GM13976 (cell line): Measurements from ENCODE around the gene CD164L2.
"Not testable (repeated sequence)": the region's sequence is repeated elsewhere in the genome, so short reads cannot be mapped to it uniquely, and the experiment has no call there.

ENCODE experiments used
- DNase-seq: peaks from one replicate; pipeline ENCODE4 v3.0.0; 2012; ENCODE audit warnings: low spot score
- CTCF ChIP-seq: IDR thresholded peaks from 2 replicates; pipeline ENCODE4 v1.5.1; 2012; ENCODE audit warnings: borderline replicate concordance, mild to moderate bottlenecking; ENCODE audit not compliant: insufficient read depth; ENCODE audit errors: extremely low read depth, missing control alignments, control extremely low read depth
- in situ Hi-C: fragments of 300-500 bp; cut with MboI; formaldehyde crosslinking; loops from one replicate; pipeline ENCODE4 v1.12.0; 2022; ENCODE audit warnings: low sequenced_read_pairs, mixed read lengths, inconsistent platforms; ENCODE audit not compliant: unreplicated experiment

Gene CD164L2

GRCh38 chr1:27413004-27413403, 29.9 kb upstream of the CD164L2 start:
- no peak for DNase-seq
- in situ Hi-C loops: no loop called here
- no peak for TF ChIP-seq CTCF

- DNase-seq: no peak
- TF ChIP-seq CTCF: no peak
- in situ Hi-C loops: no loop called here
These were observed 29.4 kb upstream of the CD164L2 start for GRCh38 chr1:27412502-27412901.

GRCh38 chr1:27410709-27411108, 27.6 kb upstream of the CD164L2 start:
- no peak for TF ChIP-seq CTCF
- in situ Hi-C loops: no loop called here
- no peak for DNase-seq

GRCh38 chr1:27409669-27410068, 26.5 kb upstream of the CD164L2 start:
- DNase-seq: no peak
- no peak for TF ChIP-seq CTCF
- in situ Hi-C loops: no loop called here

GRCh38 chr1:27408151-27408550, 25.0 kb upstream of the CD164L2 start:
- TF ChIP-seq CTCF: no peak
- in situ Hi-C loops: no loop called here
- DNase-seq: no peak

- in situ Hi-C loops, DNase-seq: not testable (repeated sequence)
These were observed 23.7 kb upstream of the CD164L2 start for GRCh38 chr1:27406791-27407190.

- TF ChIP-seq CTCF: no peak
- no peak for DNase-seq
- in situ Hi-C loops: no loop called here
These were observed 23.2 kb upstream of the CD164L2 start for GRCh38 chr1:27406362-27406680.

GRCh38 chr1:27405598-27406361, 22.6 kb upstream of the CD164L2 start:
- in situ Hi-C loops: not testable (repeated sequence)

More at GRCh38 chr1:27405598-27406361, 22.6 kb upstream of the CD164L2 start:
- not testable (repeated sequence) for DNase-seq
